Mesothelial cell of epicardium (in vitro differentiated cells): Measurements from ENCODE around the gene PIGL. TPM values are rescaled to one million over a fixed set of nuclear protein-coding genes. Genes with fewer than 3 reads are reported as not detected.

Source experiments
- DNase-seq, 2 experiments: peaks; one replicate each; pipeline ENCODE4 v3.0.0; 2021; ENCODE audit warnings: low spot score in 2 of 2; ENCODE audit not compliant: unreplicated experiment in 2 of 2
- H3K27ac Mint-ChIP-seq: 2 replicates; pipeline ENCODE4 v1.8.0; 2021; ENCODE audit warnings: mixed read lengths
- H3K27me3 Mint-ChIP-seq: 2 replicates; pipeline ENCODE4 v1.8.0; 2021; ENCODE audit warnings: low read depth, mixed read lengths
- H3K36me3 Mint-ChIP-seq: 2 replicates; pipeline ENCODE4 v1.8.0; 2021; ENCODE audit warnings: mixed read lengths
- H3K4me1 Mint-ChIP-seq: 2 replicates; pipeline ENCODE4 v1.8.0; 2021; ENCODE audit warnings: mixed read lengths
- H3K4me3 Mint-ChIP-seq: 2 replicates; pipeline ENCODE4 v1.8.0; 2021; ENCODE audit warnings: mild to moderate bottlenecking, moderate library complexity, mixed read lengths
- H3K9me3 Mint-ChIP-seq: 2 replicates; pipeline ENCODE4 v1.8.0; 2021; ENCODE audit warnings: mixed read lengths
- total RNA-seq: library from RNA; stranded (reverse); gene quantifications from 3 replicates; pipeline ENCODE4 v1.2.1, GENCODE V29; 2021
- TF ChIP-seq, protein P1 (sequence below): fragments of 200-600 bp; sonication (generic); IDR thresholded peaks from one replicate; pipeline ENCODE4 v1.5.0; 2021; ENCODE audit warnings: antibody characterized with exemption; ENCODE audit not compliant: unreplicated experiment

The PIGL gene
- total RNA-seq, 1 donor from 2014 or later: 69.4 TPM

DNA sequence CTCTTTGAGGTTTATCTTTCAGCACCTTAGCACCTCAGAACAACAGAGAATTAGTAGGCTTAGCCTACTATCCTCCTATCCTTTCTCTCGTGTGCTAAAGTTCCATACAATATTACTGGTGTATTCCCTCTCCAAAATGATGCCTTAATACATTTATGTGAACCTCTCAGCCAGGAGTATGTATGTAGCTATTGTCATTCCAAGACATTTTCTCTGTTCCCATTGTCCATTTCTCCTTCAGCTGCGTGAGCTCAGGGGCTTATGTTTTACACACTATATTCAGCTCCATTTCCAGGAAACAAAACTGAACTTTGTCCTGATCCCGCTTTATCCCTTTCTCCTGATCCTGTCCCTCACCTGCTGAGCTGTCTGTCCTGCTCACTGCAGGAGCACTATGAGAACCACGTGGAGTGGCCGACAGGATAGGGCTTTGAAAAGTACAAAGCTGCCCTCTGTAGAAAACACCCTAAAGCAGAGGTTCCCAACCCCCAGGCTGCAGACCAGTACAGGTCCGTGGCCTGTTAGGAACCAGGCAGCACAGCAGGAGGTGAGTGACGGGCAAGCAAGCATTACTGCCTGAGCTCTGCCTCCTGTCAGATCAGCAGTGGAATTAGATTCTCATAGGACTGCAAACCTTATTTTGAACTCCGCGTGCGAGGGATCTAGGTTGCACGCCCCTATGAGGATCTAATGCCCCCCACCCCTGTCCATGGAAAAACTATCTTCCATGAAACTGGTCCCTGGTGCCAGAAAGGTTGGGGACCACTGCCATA is 80.5 kb downstream of the PIGL start:
- H3K27ac Mint-ChIP-seq: no peak overlapping the region
- no peaks in the 10 kb centered on the region for H3K9me3 Mint-ChIP-seq
- TF ChIP-seq, protein P1, sequence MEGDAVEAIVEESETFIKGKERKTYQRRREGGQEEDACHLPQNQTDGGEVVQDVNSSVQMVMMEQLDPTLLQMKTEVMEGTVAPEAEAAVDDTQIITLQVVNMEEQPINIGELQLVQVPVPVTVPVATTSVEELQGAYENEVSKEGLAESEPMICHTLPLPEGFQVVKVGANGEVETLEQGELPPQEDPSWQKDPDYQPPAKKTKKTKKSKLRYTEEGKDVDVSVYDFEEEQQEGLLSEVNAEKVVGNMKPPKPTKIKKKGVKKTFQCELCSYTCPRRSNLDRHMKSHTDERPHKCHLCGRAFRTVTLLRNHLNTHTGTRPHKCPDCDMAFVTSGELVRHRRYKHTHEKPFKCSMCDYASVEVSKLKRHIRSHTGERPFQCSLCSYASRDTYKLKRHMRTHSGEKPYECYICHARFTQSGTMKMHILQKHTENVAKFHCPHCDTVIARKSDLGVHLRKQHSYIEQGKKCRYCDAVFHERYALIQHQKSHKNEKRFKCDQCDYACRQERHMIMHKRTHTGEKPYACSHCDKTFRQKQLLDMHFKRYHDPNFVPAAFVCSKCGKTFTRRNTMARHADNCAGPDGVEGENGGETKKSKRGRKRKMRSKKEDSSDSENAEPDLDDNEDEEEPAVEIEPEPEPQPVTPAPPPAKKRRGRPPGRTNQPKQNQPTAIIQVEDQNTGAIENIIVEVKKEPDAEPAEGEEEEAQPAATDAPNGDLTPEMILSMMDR: no peak
- peaks cover 3% of the 10 kb centered on the region for H3K4me1 Mint-ChIP-seq
- H3K4me3 Mint-ChIP-seq: no peak overlapping the region
- peaks cover 13% of the 10 kb centered on the region for H3K36me3 Mint-ChIP-seq
- no peaks in the 10 kb centered on the region for H3K27me3 Mint-ChIP-seq
- no peak for DNase-seq

DNA sequence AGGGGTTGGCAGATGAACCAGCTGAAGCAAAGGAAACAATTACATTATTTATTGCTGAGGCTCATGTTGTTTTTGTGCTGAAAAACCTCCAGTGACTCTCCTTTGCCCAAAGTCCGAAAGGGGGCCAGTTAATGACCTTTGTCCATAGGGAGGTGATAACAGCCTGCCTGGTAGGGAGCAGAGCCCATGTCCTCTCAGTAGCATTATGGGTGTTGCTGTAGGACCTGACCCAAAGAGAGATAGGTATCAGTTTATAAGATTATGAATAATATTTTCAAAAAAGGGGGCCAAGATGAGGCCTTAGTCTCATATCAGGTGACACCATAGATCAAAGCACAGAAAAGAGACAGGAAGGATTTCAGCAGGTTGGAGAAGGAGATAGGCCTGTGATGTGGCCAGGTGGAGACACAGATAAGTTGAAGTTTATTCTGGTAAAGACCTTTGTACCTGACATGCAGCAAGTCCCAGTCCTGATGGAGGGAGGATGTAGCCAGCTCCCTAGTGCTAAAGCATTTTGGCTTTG is 81.2 kb downstream of the PIGL start:
- Mint-ChIP-seq H3K4me1 (no peaks in the 10 kb centered on the region), H3K27ac (no peak overlapping the region)

DNA sequence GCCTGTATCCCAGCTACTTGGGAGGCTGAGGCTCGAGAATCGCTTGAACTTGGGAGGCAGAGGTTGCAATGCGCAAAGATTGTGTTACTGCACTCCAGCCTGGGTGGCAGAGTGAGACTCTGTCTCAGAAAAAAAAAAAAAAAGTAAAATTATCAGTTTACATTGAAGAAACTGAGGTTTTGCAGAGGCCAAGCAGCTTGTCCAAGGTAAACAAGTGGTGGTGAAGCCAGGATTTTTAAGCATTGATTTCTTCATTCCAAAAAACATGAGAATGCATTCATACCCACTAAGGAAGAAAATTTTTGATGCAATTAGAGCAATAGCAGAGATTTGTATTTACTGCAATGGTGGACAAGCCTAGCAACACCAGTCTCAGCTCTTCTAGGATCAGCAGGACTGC is 83.5 kb downstream of the PIGL start:
- no peaks in the 10 kb centered on the region for H3K9me3 Mint-ChIP-seq
- H3K27me3 Mint-ChIP-seq: no peaks in the 10 kb centered on the region

More for the DNA sequence above, 81.2 kb downstream of the PIGL start:
- Mint-ChIP-seq H3K4me3 (no peak overlapping the region), H3K9me3 (no peaks in the 10 kb centered on the region), H3K27me3 (no peaks in the 10 kb centered on the region), H3K36me3 (peaks cover 16% of the 10 kb centered on the region)
- TF ChIP-seq, protein P1: no peak
- no peak for DNase-seq

DNA sequence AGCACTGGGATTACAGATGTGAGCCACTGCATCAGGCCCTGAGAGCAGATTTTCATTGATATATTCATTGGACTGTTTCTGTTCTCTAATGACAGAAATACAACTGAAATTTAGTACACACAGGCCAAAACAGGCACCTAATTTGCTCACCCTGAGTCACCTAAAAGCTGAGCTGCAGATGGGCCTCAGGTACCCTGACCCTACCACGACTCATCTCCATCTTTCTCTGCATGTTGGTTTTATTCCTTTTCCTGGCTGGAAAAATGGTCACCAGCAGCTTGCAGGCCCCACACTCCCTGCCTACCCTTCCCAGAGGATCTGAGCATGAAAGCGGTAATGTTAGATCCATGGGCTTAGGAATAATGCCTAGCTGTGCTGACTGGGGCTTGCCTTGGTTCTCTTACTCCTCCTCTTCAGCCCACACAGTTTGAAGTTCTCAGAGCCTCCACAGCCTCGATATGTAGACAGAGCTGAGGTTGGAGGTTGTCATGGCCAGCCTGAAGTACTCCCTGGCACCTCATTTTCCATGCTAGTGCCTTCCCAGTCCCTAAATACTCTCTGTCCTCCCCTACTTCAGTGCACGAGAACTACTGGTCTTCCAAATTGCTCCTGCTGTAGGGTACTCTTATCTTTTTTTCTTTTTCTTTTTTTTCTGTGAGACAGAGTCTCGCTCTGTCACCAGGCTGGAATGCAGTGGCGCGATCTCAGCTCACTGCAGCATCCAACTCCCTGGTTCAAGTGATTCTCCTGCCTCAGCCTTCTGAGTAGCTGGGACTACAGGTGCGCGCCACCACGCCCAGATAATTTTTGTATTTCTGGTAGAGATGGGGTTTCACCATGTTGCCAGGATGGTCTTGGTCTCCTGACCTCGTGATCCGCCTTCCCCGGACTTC is 85.2 kb downstream of the PIGL start:
- no peaks in the 10 kb centered on the region for H3K4me1 Mint-ChIP-seq
- H3K27me3 Mint-ChIP-seq: no peaks in the 10 kb centered on the region
- H3K36me3 Mint-ChIP-seq: peaks cover 14% of the 10 kb centered on the region
- no peak overlapping the region for H3K4me3 Mint-ChIP-seq
- no peaks in the 10 kb centered on the region for H3K9me3 Mint-ChIP-seq
- peak overlapping the region; percentile 66 for H3K27ac Mint-ChIP-seq
- DNase-seq: no peak
- TF ChIP-seq, protein P1: no peak

More for the DNA sequence above, 83.5 kb downstream of the PIGL start:
- no peak for DNase-seq
- H3K4me3 Mint-ChIP-seq: no peak overlapping the region
- TF ChIP-seq, protein P1: no peak
- no peak overlapping the region for H3K27ac Mint-ChIP-seq
- H3K36me3 Mint-ChIP-seq: peaks cover 14% of the 10 kb centered on the region
- H3K4me1 Mint-ChIP-seq: no peaks in the 10 kb centered on the region

DNA sequence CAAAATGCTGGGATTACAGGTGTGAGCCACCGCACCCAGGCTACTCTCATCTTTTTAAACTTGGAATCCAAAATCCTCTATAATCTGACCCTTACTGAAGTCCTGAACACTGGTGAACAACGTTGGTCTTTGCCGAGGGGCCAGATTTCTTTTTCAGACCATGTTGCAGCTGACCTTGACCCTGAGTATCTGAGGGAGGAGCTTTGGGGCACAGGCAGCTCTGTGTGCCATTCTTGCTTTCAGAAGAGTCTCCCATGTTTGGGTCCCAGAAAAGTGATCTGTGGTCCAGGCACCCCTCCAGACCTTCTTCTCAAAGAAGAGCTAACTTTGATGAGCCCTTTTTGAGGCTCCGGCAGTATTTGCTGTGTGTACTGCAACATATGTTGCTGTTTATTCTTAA is 85.8 kb downstream of the PIGL start:
- Mint-ChIP-seq H3K36me3 (peaks cover 14% of the 10 kb centered on the region), H3K9me3 (no peaks in the 10 kb centered on the region), H3K4me3 (no peak overlapping the region), H3K27ac (no peak overlapping the region), H3K27me3 (no peaks in the 10 kb centered on the region), H3K4me1 (no peaks in the 10 kb centered on the region)
- no peak for DNase-seq
- TF ChIP-seq, protein P1: no peak
